ENCODE results near the gene CDC26. TPM values are rescaled to one million over a fixed set of nuclear protein-coding genes. Genes with fewer than 3 reads are reported as not detected.
"Not testable (repeated sequence)": the region's sequence is repeated elsewhere in the genome, so short reads cannot be mapped to it uniquely, and the experiment has no call there.

CDC26 gene
- total RNA-seq, 1 experiment from 2014 or later = 36.9 TPM

DNA sequence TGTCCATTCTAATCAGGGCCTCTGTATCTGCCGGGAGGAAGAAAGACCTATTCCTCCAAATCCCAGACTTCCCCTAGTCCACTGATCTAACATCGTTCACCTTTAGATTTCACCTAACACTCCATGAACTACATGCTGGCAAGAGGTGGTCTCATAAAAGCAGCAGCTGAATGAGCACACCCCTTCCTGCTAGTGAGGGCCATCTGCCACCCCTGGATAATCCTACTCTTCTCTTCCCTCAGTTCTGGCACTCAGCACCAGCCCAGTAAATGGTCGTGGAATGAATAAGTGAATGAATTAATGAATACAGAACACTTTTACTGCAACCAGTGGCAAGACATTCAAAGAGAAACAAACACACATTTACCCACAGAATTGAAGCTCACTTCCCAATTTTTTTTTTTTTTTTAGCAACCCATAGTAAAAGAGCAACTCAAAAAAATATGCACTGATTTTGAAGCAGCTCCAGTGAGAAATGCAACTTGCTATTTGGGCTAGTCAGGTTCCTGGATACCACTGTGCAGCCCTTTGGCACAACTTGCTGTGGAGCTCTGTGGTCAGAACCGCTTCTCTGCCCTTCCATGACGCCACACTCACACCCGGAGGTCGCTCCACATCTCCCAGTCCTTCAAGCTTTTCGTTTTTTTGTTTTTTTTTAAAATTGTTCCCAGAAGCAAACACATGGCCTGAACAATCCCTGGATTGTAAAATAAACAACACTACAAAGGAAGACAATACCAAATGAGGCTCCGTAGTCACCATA, 21.6 kb upstream of the CDC26 start (continued):
- TF ChIP-seq, protein P1, sequence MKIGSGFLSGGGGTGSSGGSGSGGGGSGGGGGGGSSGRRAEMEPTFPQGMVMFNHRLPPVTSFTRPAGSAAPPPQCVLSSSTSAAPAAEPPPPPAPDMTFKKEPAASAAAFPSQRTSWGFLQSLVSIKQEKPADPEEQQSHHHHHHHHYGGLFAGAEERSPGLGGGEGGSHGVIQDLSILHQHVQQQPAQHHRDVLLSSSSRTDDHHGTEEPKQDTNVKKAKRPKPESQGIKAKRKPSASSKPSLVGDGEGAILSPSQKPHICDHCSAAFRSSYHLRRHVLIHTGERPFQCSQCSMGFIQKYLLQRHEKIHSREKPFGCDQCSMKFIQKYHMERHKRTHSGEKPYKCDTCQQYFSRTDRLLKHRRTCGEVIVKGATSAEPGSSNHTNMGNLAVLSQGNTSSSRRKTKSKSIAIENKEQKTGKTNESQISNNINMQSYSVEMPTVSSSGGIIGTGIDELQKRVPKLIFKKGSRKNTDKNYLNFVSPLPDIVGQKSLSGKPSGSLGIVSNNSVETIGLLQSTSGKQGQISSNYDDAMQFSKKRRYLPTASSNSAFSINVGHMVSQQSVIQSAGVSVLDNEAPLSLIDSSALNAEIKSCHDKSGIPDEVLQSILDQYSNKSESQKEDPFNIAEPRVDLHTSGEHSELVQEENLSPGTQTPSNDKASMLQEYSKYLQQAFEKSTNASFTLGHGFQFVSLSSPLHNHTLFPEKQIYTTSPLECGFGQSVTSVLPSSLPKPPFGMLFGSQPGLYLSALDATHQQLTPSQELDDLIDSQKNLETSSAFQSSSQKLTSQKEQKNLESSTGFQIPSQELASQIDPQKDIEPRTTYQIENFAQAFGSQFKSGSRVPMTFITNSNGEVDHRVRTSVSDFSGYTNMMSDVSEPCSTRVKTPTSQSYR (CRISPR knock-in tag; IDR thresholded peaks at IDR 0.05) = no peak
- TF ChIP-seq ZNF121 (CRISPR knock-in tag; IDR thresholded peaks at IDR 0.05) (no peak), ATF1 (CRISPR knock-in tag; IDR thresholded peaks at IDR 0.05) (no peak), TEAD1 (CRISPR knock-in tag; IDR thresholded peaks at IDR 0.05) (no peak), SMAD4 (CRISPR knock-in tag; IDR thresholded peaks at IDR 0.05) (no peak), FOXK1 (CRISPR knock-in tag; IDR thresholded peaks at IDR 0.05) (no peak)
- TF ChIP-seq, protein P2, sequence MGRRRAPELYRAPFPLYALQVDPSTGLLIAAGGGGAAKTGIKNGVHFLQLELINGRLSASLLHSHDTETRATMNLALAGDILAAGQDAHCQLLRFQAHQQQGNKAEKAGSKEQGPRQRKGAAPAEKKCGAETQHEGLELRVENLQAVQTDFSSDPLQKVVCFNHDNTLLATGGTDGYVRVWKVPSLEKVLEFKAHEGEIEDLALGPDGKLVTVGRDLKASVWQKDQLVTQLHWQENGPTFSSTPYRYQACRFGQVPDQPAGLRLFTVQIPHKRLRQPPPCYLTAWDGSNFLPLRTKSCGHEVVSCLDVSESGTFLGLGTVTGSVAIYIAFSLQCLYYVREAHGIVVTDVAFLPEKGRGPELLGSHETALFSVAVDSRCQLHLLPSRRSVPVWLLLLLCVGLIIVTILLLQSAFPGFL (CRISPR knock-in tag; IDR thresholded peaks at IDR 0.05; ENCODE audit: borderline replicate concordance) = no peak
- TF ChIP-seq, protein P3, sequence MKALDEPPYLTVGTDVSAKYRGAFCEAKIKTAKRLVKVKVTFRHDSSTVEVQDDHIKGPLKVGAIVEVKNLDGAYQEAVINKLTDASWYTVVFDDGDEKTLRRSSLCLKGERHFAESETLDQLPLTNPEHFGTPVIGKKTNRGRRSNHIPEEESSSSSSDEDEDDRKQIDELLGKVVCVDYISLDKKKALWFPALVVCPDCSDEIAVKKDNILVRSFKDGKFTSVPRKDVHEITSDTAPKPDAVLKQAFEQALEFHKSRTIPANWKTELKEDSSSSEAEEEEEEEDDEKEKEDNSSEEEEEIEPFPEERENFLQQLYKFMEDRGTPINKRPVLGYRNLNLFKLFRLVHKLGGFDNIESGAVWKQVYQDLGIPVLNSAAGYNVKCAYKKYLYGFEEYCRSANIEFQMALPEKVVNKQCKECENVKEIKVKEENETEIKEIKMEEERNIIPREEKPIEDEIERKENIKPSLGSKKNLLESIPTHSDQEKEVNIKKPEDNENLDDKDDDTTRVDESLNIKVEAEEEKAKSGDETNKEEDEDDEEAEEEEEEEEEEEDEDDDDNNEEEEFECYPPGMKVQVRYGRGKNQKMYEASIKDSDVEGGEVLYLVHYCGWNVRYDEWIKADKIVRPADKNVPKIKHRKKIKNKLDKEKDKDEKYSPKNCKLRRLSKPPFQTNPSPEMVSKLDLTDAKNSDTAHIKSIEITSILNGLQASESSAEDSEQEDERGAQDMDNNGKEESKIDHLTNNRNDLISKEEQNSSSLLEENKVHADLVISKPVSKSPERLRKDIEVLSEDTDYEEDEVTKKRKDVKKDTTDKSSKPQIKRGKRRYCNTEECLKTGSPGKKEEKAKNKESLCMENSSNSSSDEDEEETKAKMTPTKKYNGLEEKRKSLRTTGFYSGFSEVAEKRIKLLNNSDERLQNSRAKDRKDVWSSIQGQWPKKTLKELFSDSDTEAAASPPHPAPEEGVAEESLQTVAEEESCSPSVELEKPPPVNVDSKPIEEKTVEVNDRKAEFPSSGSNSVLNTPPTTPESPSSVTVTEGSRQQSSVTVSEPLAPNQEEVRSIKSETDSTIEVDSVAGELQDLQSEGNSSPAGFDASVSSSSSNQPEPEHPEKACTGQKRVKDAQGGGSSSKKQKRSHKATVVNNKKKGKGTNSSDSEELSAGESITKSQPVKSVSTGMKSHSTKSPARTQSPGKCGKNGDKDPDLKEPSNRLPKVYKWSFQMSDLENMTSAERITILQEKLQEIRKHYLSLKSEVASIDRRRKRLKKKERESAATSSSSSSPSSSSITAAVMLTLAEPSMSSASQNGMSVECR (CRISPR knock-in tag; IDR thresholded peaks at IDR 0.05; ENCODE audit: borderline replicate concordance) = no peak

DNA sequence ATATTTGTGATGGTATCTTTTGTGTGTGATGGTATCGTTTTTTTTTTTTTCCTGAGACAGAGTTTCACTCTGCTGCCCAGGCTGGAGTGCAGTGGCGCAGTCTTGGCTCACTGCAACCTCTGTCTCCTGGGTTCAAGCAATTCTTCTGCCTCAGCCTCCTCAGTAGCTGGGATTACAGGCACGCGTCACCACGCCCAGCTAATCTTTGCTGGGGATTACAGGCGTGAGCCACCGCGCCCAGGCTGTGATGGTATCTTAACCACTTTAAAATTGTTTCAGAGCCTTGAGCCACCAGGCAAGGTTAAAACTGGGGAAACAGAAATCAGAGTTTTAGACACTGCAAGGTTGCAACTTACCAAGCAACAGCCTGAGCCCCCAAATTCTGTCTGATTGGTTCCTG, 20.9 kb upstream of the CDC26 start:
- not testable (repeated sequence) for H3K4me1 Mint-ChIP-seq; H3K4me3 Mint-ChIP-seq; H3K27ac Mint-ChIP-seq; H3K9me3 Mint-ChIP-seq; DNase-seq (ENCODE audit: low spot score); ATAC-seq; H3K27me3 Mint-ChIP-seq (ENCODE audit: low read depth)
- CTCF ChIA-PET = interaction anchor here (0.6 to 2.4 kb wide), 7 partner anchors 14 to 812 kb away, joined by 3 to 12 read pairs (median 3); partner anchors contain the start of genes ALAD, CDC26 and PRPF4
- H3K36me3 Mint-ChIP-seq = peaks cover 18% of the 10 kb centered on the region
- POLR2A ChIA-PET = interaction anchor here (0.6 kb wide), 1 partner anchor 24 kb away, joined by 5 read pairs; no protein-coding TSS in a partner anchor

DNA sequence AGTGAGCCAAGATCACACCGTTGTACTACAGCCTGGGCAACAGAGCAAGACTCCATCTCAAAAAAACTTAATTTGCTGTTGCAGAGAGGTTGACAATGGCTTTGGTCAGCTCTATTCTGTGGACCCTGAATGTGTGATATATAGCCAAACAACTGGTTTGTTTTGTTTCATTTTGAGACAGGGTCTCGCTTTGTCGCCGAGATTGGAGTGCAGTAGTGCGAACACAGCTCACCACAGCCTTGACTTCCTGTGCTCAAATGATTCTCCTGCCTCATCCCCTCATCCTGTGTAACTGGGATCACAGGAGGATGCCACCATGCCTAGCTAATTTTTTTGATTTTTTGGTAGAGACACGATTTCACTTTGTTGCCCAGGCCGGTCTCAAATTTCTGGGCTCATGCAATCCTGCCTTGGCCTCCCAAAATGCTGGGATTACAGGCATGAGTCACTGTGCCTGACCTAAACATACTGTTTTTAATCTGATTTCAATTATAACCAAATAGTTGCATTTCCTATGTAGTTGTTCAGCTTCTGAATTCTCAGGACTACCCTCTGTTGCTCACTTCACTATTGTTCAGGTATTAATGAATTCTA, 18.0 kb upstream of the CDC26 start:
- Mint-ChIP-seq H3K4me3 (no peak overlapping the region), H3K27me3 (ENCODE audit: low read depth) (no peaks in the 10 kb centered on the region), H3K9me3 (no peaks in the 10 kb centered on the region), H3K36me3 (peaks cover 45% of the 10 kb centered on the region), H3K27ac (no peak overlapping the region), H3K4me1 (no peaks in the 10 kb centered on the region)
- ChIA-PET POLR2A (no interaction called here), CTCF (no interaction called here)
- TF ChIP-seq OVOL2 (CRISPR knock-in tag; IDR thresholded peaks at IDR 0.05; ENCODE audit: borderline replicate concordance) = no peak
- TF ChIP-seq, protein P4, sequence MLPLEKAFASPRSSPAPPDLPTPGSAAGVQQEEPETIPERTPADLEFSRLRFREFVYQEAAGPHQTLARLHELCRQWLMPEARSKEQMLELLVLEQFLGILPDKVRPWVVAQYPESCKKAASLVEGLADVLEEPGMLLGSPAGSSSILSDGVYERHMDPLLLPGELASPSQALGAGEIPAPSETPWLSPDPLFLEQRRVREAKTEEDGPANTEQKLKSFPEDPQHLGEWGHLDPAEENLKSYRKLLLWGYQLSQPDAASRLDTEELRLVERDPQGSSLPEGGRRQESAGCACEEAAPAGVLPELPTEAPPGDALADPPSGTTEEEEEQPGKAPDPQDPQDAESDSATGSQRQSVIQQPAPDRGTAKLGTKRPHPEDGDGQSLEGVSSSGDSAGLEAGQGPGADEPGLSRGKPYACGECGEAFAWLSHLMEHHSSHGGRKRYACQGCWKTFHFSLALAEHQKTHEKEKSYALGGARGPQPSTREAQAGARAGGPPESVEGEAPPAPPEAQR (CRISPR knock-in tag; IDR thresholded peaks at IDR 0.05) = no peak
- TF ChIP-seq SMAD3 (CRISPR knock-in tag; IDR thresholded peaks at IDR 0.05; ENCODE audit: borderline replicate concordance) = no peak
- TF ChIP-seq SOX15 (CRISPR knock-in tag; IDR thresholded peaks at IDR 0.05) = no peak
- no peak for ATAC-seq
- DNase-seq (ENCODE audit: low spot score) = no peak
